Caco-2 (cell line): ENCODE data around the gene ADCY7. TPM values are rescaled to one million over a fixed set of nuclear protein-coding genes. Genes with fewer than 3 reads are reported as not detected.
A peak's percentile ranks its signal among the peaks of the same experiment; 100 is the strongest.

Experiments used
- BruUV-seq: library from RNA; stranded (reverse); fragments of 400-500 nt; replicated peaks from 2 replicates; lab custom pipeline; 2021; lab: Mats Ljungman, UMichigan
- CTCF ChIA-PET: fragments of 300-600 bp; sonication (Branson Sonifier 250); formaldehyde crosslinking; loops from one replicate; lab custom pipeline; 2022; ENCODE audit warnings: antibody characterized with exemption; lab: Charles Lee
- POLR2A ChIA-PET: fragments of 300-600 bp; sonication (Branson Sonifier 250); formaldehyde crosslinking; loops from one replicate; lab custom pipeline; 2022; ENCODE audit warnings: antibody characterized with exemption; lab: Charles Lee
- DNase-seq, 2 experiments: peaks; one replicate each; pipeline versions ENCODE4 v3.0.0 to v3.0.0-alpha.2; 2020 to 2022
- H3K27me3 ChIP-seq: replicated peaks from 2 replicates; pipeline ENCODE4 v1.6.0; 2011; ENCODE audit warnings: low read length; ENCODE audit not compliant: control insufficient read depth, insufficient read depth
- H3K36me3 ChIP-seq: 2 replicates; pipeline ENCODE4 v1.5.1; 2011; ENCODE audit warnings: low read length; ENCODE audit not compliant: control insufficient read depth, insufficient read depth
- H3K4me1 ChIP-seq: fragments of 250-450 bp; sonication (Bioruptor Pico); 2 replicates; pipeline ENCODE4 v1.5.1; 2020; ENCODE audit warnings: mild to moderate bottlenecking
- H3K4me3 ChIP-seq: 2 replicates; pipeline ENCODE4 v1.5.1; 2011; ENCODE audit warnings: low read depth, mild to moderate bottlenecking, control low read depth, low read length
- H3K9me3 ChIP-seq: fragments of 250-450 bp; sonication (Bioruptor Pico); 2 replicates; pipeline ENCODE4 v1.5.1; 2020; ENCODE audit warnings: mild to moderate bottlenecking, moderate library complexity
- H3K27ac Mint-ChIP-seq: one replicate; pipeline ENCODE4 v1.8.0; 2022; ENCODE audit warnings: mixed read lengths; ENCODE audit not compliant: unreplicated experiment
- H3K27me3 Mint-ChIP-seq: one replicate; pipeline ENCODE4 v1.8.0; 2022; ENCODE audit warnings: mixed read lengths; ENCODE audit not compliant: insufficient read depth, unreplicated experiment
- H3K36me3 Mint-ChIP-seq: one replicate; pipeline ENCODE4 v1.8.0; 2022; ENCODE audit warnings: mild to moderate bottlenecking, mixed read lengths; ENCODE audit not compliant: insufficient read depth, unreplicated experiment
- H3K4me1 Mint-ChIP-seq: one replicate; pipeline ENCODE4 v1.8.0; 2022; ENCODE audit warnings: low read depth, mixed read lengths; ENCODE audit not compliant: unreplicated experiment
- H3K4me3 Mint-ChIP-seq: one replicate; pipeline ENCODE4 v1.8.0; 2022; ENCODE audit warnings: mild to moderate bottlenecking, moderate library complexity, mixed read lengths; ENCODE audit not compliant: unreplicated experiment
- H3K9me3 Mint-ChIP-seq: one replicate; pipeline ENCODE4 v1.8.0; 2022; ENCODE audit warnings: mixed read lengths; ENCODE audit not compliant: unreplicated experiment
- CTCF ChIP-seq, 2 experiments: fragments of 200-600 bp in 1 of 2; IDR thresholded peaks; 1 replicate in 1 of 2; 2 replicates in 1 of 2; pipeline versions ENCODE4 v1.5.1 to v1.8.0; 2011 to 2022; ENCODE audit warnings: antibody characterized with exemption in 1 of 2, control low read depth in 1 of 2, inconsistent platforms in 1 of 2, low read depth in 1 of 2, low read length in 1 of 2, mild to moderate bottlenecking in 1 of 2, moderate library complexity in 1 of 2; ENCODE audit not compliant: insufficient read depth in 1 of 2, severe bottlenecking in 1 of 2, unreplicated experiment in 1 of 2
- intact Hi-C: fragments of 100-400 bp; cut with micrococcal nuclease; formaldehyde crosslinking; loops from one replicate; pipeline ENCODE4 v1.10.0; 2022; ENCODE audit not compliant: unreplicated experiment
- total RNA-seq: library from RNA; stranded (reverse); gene quantifications from 2 replicates; pipeline ENCODE4 v1.2.3, GENCODE V29; 2022

ADCY7 gene
- total RNA-seq, 1 experiment from 2014 or later, result 54.2 TPM

- H3K36me3 Mint-ChIP-seq, result peaks cover 23% of the 10 kb centered on the region
- Histone ChIP-seq H3K36me3 (peaks cover 2% of the 10 kb centered on the region; the same call in 1 of the 2 replicates), H3K4me1 (peaks cover 12% of the 10 kb centered on the region; the same call in 1 of the 2 replicates), H3K9me3 (no peaks in the 10 kb centered on the region), H3K27me3 (no peaks in the 10 kb centered on the region), H3K4me3 (no peak overlapping the region)
- BruUV-seq, result no TSS peak
- intact Hi-C loops, result no loop called here
- H3K4me3 Mint-ChIP-seq, result no peak overlapping the region
- H3K4me1 Mint-ChIP-seq, result peaks cover 16% of the 10 kb centered on the region
- peak in 1 of 2 experiments; percentile 31 for DNase-seq
- TF ChIP-seq CTCF (IDR thresholded peaks at IDR 0.05; ENCODE audit: insufficient read depth in 1 of 2, low read depth in 1 of 2, low read length in 1 of 2, severe bottlenecking in 1 of 2, unreplicated experiment in 1 of 2), result no peak
- CTCF ChIA-PET, result no interaction called here
- H3K27ac Mint-ChIP-seq, result no peak overlapping the region
- H3K27me3 Mint-ChIP-seq, result no peaks in the 10 kb centered on the region
- no peaks in the 10 kb centered on the region for H3K9me3 Mint-ChIP-seq
- POLR2A ChIA-PET, result interaction anchor here (0.5 kb wide), 1 partner anchor 68 kb away, joined by 6 read pairs; no protein-coding TSS in a partner anchor
Observed at GRCh38 chr16:50299508-50300105, 33.3 kb downstream of the ADCY7 start.

- H3K9me3 Mint-ChIP-seq, result no peaks in the 10 kb centered on the region
- ChIA-PET CTCF (no interaction called here), POLR2A (no interaction called here)
- Histone ChIP-seq H3K4me1 (peaks cover 12% of the 10 kb centered on the region; the same call in 1 of the 2 replicates), H3K36me3 (no peaks in the 10 kb centered on the region), H3K27me3 (no peaks in the 10 kb centered on the region), H3K9me3 (no peaks in the 10 kb centered on the region), H3K4me3 (no peak overlapping the region)
- TF ChIP-seq CTCF (IDR thresholded peaks at IDR 0.05; ENCODE audit: insufficient read depth in 1 of 2, low read depth in 1 of 2, low read length in 1 of 2, severe bottlenecking in 1 of 2, unreplicated experiment in 1 of 2), result no peak
- no peak overlapping the region for H3K4me3 Mint-ChIP-seq
- DNase-seq, result peak in 1 of 2 experiments; percentile 34
- H3K27ac Mint-ChIP-seq, result no peak overlapping the region
- intact Hi-C loops, result no loop called here
- H3K27me3 Mint-ChIP-seq, result no peaks in the 10 kb centered on the region
- BruUV-seq, result no TSS peak
- H3K36me3 Mint-ChIP-seq, result peaks cover 19% of the 10 kb centered on the region
- peaks cover 16% of the 10 kb centered on the region for H3K4me1 Mint-ChIP-seq
Observed at GRCh38 chr16:50300942-50301625, 34.7 kb downstream of the ADCY7 start.

- Mint-ChIP-seq H3K27me3 (no peaks in the 10 kb centered on the region), H3K4me3 (no peak overlapping the region), H3K9me3 (no peaks in the 10 kb centered on the region), H3K4me1 (peaks cover 16% of the 10 kb centered on the region), H3K27ac (peak overlapping the region; percentile 44), H3K36me3 (peaks cover 25% of the 10 kb centered on the region)
- no peaks in the 10 kb centered on the region for H3K27me3 ChIP-seq
- H3K9me3 ChIP-seq, result no peaks in the 10 kb centered on the region
- BruUV-seq, result no TSS peak
- DNase-seq, result peak; percentile 34 to 44
- no peaks in the 10 kb centered on the region for H3K36me3 ChIP-seq
- H3K4me3 ChIP-seq, result no peak overlapping the region
- intact Hi-C loops, result no loop called here
- no peak for TF ChIP-seq CTCF (IDR thresholded peaks at IDR 0.05; ENCODE audit: insufficient read depth in 1 of 2, low read depth in 1 of 2, low read length in 1 of 2, severe bottlenecking in 1 of 2, unreplicated experiment in 1 of 2)
- POLR2A ChIA-PET, result no interaction called here
- CTCF ChIA-PET, result no interaction called here
- peaks cover 12% of the 10 kb centered on the region; the same call in 1 of the 2 replicates for H3K4me1 ChIP-seq
Observed at GRCh38 chr16:50301626-50302471, 35.5 kb downstream of the ADCY7 start.
